Measurements from ENCODE around the gene SYCP2.

Gene SYCP2

DNA sequence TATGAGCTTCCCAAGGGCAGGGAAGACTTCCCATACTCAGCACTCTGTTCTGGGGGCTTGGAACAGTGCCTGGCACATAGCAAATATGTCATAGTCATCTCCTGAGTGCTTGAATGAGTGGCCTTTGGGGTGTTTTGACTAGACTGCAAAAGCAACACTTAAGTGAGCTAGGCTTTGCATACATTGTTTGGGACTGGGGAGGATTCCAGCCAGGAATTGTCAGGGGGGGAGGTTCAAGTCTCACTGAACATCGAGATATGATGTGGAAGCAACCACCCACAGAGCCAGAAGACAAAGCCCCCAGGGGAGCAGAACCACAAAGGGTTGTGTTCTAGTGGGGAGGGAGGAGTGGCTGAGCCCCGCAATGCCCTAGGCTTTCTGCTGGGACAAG, 98.4 kb downstream of the SYCP2 start:
- DNase-seq: no peak

DNA sequence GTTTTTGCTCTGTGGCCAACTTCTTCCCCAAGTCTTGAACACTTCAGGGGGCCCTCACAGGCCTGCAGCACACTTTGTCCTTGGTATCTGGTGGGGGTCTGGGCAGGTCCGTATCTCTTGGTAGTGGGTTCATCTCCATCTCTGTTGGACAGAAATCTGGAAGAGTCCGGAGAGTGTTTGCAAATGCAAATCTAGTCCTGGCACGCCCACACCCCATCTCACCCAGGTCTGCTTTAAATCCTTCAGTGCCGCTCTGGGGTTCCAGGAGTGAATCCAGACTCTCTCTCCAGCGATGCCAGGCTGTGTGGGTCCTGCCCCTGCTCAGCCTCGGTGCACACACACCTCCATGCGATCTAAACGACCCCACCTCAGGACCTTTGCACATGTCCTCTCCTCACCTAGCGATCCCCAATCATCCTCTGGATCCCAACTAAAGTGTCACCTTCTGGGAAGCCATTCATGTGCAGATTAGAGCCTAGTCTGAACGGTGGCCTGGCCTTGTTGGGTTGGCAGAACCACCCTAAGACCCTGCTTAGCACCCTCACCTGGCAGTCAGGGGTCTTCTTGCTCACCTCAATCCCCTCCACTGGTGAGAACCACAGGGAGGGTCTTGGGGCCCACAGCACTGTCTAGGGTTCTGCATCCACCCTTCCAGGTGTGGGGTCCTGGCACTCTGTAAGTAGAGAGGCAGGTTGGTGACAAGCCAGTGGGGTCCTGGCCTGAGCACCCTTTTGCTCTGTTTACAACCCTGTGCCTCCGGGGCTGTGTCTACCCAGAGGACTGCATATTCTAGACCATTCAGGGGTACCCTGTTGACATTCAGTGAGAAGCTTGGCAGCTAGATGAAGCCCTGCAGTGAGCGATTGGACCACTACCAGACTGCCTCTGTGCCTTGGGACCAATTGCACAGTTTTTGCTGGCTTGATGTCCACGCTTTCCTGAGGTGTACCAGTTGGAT, 100.8 kb downstream of the SYCP2 start:
- no peak for DNase-seq

DNA sequence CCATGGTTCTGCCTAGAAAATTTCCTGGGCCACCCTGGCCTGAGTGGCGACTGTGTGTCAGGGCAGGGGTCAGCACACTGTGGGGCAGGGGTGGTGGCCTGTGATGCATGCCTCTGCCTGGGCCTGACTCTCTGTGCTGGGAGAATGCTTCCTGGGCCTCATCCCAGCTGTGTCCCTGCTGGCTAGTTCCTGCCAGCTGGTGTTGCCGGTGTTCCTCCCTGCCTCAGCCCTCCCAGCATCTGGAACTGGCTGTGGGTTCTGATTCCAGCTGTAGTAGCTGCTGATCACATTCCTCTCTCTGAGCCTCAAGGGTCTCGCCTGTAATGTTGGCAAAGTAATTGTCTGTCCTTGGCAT, 101.5 kb downstream of the SYCP2 start:
- no peak for DNase-seq

DNA sequence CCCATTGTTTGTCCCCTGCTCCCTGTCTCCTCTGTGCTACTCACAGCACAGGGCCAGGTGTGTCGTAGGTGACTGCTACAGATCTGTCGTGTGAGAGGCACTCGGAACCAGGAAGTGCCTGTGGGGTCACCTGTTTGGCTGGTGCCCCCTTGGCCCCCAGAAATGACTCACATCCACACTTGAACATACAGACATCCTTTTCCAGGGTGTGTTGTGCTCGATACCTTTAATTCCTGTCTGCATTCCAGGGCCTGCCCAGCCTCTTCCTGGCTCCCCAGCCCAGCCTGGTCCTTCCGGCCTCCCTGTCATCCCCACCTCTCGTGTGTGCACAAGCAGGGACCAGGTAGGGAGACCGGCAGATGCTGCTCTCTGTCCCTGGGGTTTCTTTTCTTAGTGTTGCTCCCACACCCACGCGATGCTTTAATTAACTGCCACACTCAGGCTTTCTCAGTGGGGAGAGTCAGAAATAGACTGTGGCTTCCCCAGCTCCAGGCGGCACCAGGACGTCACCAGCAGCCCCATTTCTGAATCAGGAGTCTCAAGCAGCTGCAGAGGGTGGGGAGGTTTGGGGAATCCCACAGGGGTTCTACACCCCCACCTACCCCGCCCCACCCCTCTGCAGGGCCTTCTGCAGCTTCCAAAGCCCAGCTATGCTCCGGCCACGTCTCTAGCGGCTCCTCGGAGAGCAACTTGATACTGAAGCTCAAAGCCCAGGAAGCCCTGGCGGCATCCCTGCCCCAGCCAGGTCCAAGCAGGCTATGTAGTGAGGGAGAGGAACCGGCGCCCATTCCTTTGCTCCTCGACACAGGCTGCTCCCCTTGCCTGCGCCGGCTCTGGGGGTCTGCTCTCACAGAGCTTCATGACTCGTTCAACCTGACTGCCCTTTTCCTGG, 102.2 kb downstream of the SYCP2 start:
- no peak for DNase-seq

DNA sequence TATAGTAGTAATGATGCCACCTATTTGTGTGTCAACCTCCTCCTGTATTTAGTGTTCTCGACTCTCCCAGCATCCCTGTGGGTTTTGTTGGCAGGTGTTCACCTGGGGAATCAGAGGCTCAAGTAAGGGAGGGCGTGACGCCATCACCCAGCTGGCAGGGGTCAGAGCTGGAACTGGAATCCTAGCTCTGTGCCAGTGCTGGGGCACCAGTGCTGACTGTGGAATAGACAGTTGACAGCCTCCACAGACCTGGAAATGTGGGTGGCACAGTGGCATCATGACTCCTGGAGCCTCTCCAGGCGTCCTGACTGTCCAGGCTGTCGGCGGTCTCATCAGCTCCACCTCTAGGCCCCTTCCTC, 102.8 kb downstream of the SYCP2 start:
- no peak for DNase-seq

DNA sequence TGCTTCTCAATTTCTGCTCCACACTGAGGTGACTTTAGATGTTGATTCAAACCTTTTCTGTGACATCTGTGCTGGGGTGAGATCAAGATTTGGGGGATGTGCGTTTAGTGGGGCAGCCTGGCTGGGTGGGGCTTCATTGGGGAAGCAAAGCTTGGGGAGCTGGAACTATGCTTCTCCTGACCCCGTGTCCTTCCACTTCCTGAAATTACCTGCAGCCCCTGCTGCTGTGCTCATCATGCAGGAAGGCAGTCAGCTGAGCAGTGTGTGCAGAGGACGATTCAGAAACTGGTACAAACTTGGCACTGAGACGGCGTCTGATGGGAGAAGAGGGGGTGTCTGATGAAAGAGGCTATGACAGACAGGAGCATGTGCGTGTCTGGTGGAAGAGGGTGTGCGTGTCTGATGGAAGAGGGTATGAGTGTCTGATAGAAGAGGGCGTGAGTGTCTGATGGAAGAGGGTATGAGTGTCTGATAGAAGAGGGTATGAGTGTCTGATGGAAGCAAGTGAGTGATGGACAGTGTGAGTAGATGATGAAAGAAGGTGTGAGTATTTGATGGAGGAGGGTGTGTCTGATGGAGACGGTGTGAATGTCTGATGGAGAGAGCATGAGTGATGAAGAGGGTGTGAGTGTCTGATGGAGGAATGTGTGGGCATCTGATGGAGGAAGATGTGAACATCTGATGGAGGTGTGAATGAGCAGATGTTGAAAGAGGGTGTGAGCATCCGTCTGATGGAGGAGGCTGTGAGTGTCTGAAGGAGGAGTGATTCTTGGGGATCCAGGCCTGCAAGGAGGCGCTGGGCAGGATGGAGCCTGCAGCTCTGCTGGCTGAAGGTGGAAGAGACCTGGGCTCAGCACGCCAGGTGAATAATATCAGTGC, 103.4 kb downstream of the SYCP2 start:
- DNase-seq: no peak

DNA sequence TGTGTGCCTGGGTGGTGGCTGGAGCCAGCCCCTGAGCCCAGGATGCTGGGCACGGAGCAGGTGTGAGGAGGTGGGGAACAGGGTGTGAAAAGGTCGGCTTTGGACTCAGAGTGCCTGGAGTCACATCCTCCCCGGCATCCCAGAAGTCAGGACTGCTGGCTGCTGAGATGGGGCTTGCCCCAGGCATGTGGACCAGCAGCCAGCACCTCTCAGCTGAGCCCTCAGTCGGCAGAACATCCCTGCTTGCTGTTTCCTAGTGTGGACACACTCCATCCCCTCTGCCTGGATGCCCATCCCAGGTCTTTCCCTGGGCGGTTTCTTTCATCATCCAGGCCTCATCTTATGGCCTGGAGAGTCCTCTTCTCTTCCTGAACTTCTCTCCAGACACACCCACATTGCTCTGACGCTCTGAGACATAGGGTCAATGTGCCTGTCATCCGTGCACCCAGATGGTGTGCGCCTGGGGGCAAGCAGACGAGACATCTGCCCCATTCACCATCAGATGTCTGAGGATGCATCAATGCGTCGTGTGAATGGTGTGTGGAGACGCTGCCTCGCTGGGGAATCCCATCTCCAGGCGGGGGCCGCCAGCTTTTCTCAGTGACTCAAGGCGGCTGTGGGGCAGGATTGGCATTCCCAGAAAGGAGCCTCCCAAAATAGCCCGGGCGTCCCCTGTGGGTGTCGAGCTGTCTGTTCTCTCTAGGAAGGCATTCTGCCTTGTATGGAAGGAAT, 104.2 kb downstream of the SYCP2 start:
- no peak for DNase-seq

DNA sequence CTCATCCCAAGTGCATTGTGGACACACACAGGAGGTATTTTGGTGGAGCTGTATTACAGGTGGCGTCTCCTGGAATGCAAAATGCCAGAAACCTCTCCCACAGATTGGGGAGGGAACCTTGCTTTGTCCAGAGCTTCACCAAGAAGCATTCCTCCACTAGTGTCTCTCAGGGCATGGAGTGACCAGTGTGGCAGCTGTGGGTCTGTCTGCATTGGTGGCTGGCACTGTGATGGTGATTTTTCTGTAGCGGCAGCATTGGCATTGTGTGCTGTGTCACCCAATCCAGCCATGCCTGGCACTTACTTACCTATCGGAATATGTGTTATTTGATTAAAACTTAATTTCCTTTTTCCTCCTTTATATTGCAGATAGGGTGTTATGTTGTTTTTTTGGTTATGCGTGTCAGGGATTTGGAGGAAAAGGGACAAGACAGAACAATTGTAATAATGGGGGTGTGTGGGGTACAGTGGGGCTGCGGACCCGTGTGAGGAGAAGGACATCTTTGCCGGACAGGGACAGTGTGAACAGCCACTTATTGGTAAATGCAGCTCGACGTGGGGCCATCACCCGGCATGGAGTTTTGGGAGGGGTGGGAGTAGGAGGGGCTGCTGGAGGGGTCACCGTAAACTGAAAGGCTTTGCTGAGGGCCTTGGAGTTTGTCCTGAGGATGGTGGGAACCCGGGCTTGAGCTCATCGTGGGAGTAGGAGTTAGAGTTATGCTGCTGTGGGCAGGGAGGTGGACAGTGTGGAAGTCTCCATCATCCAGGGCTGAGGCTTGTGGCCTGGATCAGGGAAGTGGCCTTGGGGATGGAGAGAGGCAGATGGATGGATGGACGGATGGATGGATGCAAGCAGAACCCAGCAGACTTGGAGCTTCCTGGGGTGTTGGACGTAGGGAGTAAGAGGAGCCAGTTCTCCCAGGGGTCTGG, 105.0 kb downstream of the SYCP2 start:
- no peak for DNase-seq

DNA sequence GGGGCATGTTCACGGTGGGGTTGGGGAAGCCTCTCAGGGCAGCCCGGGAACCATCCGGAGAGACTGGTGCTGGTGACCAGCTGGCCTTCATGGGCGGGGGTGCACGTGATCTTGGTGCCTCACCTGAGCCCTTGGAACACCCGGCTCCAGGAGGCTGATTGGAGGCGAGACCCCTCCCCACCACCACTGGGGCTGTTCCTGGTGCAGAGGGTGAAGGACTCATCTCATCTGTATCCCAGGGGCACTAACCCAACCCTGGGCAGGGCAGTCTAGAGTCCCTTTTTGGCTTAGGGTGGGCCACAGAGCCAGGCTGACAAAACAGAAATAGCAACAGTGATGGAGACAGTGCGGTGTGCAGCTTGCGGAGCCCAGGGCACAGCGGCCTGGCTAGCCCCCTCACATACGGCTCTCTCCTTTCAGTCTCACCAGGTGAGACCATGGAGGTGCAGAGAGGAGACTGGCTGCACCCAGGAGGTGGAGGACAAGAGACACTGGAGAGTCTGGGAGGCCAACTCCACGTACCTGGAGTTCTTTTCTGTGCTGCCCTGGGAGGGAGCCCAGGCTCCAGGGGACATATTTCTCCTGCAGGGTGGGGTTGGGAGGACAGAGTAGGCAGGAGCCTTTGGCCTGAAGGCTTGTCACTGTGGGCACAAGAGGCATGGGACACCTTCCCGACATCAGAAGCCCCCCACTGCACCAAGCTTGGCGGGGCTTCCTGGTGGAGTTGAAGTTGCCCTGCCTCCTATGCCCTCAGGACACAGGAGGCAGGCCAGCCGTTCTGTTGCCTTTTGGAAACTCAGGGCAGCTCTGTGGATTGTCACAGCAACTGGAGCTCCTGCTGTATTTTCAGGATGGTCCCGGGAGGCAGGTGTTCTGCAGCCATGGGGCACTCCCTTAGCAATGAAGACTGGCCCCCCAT, 106.0 kb downstream of the SYCP2 start:
- DNase-seq: no peak

DNA sequence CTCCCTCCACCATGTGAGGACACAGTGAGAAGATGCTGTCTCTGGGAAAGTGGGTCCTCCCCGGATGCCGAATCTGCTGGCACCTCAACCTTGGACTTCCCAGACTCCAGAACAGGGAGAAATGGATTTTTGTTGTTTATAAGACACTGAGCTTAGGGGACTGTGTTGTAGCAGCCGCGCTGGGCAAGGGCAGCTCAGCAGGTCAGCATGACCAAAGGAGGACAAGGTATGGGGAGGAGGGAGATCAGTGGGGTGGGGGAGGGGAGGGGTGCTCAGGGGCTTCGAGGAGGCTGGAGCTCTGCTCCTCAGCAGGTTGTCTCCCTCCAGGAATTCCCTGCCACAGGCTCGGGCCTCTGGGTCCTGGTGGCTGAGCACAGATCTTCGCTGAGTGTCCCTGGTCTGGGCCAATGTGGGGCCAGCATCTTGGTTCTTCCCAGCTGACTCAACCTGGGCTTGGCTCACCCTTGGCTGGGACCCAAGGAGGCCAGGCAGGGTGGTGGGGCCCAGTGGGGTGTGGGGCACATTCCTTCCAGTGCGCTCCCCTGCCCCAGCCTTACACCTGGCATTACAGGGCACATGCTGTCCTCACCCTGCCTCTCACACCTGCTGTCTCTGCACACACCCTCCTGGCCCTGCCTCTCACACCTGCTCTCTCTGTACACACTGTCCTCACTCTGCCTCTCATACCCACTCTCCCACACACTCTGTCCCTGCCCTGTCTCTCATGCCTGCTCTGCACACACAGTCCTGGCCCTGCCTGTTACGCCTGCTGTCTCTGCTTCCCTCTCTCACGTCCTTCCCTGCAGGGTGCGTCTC, 107.3 kb downstream of the SYCP2 start:
- no peak for DNase-seq

DNA sequence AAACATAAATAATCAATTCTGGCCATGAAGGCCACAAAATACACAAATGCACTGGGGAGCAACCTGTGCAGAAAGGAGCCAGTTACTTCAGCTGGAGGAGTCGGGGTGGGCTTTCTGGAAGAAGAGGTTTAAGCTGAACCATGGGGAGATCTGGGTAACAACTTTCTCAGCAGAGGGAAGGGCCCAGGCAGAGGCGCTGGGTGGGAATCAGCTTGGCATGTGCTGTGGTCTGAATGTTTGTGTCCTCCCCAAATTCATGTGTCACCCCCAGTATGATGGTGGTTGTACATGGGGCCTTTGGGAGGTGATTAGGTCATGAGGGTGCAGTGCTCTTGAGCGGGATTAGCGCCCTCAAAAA, 107.9 kb downstream of the SYCP2 start:
- DNase-seq: no peak

DNA sequence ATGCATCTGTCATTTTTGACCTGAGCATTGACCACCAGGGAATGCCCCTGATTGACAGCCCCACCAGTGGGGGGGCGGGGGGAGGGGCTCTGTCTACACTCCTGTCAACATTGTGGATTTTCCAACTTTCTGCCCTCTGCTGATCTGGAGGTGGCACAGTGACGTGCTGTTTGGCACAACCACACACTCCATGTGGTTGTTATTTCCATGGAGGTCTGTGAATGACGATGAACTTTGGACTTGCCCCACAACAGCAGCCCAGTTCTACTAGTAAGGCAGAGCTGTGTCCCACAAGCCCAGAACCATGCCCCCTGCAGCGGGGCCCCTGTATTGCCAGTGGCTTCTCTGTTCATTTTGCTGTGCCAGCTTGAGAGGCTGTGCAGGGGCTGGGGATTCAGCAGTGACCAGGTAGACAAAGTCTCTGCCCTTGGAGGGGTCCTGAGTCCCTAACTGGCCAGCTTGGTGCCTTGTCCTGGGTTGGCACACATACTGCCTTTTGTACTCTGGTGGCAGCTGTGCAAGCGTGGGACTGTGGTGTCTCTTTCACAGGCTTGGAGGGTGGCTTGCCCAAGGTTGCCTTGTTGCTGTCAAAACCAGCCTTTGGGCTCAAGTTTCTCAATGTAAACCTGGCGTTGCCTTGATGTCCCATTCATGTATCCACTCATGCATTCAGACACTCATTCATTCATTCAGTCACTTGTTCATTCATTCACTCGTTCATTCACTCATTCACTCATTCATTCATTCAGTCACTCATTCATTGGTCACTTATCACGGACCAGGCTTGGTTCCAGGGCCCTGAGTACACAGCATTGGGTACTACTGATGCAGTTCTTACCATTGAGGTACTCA, 108.5 kb downstream of the SYCP2 start:
- no peak for DNase-seq

DNA sequence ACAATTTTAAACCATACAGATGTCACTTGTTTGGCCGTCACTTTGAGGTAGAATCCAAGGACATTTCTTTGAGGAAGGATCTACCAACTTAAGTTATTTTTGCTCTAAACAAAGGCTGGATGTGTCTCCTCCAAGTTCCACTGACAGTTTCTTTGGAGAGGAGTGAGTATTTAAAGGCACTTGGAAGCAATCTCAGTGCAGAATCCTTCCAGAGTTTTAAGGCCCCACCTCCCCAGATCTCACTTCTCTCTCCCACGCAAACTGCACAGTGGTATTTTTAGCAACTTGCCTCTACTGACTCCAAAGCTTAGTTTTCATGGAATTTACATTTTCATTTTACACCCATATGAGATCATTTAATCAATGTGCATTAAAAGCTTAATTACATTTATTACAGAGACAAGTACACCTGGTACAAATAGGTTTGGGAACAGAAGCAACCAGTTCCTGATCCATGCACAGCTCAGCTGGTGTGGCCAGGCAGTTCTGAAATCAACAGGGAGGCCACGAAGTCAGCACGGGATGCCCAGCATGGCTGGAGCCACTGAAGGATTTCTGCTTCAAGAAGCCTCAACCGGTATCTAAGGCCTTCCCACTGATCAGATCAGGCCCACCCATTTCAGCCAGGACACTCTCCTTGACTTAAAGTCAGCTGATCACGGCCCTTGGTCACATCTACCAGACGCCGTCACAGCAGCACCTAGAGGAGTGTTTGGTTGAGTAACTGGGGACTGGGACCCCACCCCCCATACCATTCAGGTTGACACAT, 109.8 kb downstream of the SYCP2 start:
- DNase-seq: no peak

DNA sequence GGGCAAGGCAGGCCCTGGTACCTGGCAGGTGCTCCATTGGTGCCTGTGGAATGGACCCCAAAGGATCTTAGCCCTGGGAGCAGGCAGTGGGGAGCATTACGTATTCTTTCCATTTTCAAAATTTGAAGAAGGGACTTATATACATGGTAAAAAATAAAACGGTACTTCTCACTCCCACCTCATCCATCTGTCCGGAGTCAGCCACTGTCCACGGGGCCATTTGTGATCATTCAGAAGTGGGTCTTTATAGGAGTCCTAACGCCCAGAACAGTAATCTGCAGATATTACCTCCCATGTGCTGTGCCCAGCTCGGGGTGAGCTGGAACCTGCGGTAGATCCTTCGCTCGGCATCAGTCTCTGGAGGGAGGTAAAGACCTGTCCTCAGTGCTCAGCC, 110.4 kb downstream of the SYCP2 start:
- no peak for DNase-seq

DNA sequence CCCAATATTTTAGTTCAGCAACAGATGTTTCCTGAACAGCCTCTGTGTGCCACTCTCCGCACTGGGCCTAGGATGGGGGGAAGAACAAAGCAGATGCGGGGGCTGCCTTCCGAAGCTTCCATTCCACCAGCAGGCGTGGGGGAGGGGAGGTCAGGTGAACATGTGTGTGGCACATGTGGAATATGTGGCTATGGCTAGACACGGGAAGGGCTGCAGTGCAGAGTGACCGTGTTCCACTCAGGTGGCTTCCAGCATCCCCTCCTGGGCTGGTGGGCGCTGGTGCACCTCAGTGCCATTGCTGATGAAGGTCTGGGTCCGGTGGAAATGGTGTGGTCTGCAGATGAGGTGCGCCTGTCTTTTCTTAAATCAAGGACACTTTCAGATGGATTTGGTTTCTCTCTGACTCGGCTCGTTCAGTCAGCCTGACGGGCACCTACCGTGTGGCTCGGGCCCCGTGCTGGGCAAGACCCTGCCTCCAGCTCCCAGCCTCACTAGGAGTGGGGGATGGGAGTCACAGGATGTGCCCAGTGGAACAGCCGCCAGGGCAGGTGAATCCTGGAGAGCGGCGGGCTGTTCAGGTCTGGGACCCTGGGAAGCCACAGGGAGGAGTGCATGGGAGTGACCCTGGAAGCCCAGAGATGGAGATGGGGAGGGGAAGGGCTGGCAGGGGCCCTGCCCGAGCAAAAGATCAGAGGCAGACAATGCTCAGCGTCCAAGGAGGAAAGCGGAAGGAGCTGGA, 111.0 kb downstream of the SYCP2 start:
- DNase-seq: no peak

DNA sequence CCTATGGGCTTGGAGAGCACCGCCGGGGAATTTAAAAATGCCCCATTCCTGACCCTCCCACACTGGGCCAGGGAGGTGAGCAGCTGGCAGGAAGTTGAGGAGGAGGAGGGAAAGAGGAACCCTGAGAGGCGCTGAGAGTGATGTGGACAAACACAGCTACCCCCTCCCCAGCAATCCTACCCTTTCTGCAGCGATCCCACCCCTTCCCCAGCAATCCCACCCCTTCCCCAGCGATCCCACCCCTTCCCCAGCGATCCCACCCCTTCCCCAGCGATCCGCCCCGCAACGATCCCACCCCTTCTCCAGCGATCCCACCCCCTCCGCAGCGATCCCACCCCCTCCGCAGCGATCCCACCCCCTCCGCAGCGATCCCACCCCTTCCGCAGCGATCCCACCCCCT, 111.6 kb downstream of the SYCP2 start:
- no peak for DNase-seq

DNA sequence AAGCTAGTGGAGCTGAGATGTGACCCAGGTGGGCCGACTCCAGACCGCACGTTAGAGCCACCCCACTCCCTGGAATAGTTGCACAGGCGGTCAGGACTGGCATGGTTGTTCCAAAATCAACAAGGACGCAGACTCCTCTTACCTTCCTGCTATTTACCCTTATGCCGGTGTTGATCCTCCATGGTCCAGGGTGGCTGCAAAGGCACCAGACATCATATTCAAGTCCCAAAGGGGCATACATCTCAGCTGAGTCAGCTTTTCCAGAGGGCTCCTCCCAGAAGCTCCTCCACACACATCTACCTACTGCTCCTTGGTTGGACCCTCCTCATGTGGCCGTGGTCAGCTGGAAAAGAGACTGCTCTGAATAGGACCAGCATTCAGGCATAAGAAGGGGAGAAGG, 112.2 kb downstream of the SYCP2 start:
- DNase-seq: no peak
